Trophoblast cell (in vitro differentiated cells and primary cell): ENCODE data around the gene MNT.

Experiments used
- DNase-seq, 2 donors: peaks; one replicate each; pipeline ENCODE4 v3.0.0-alpha.2; 2016
- H2AFZ ChIP-seq: 2 replicates; pipeline ENCODE4 v1.6.1; 2013; ENCODE audit warnings: low read length, moderate library complexity, mild to moderate bottlenecking; ENCODE audit not compliant: insufficient read depth, poor library complexity
- H2AK5ac ChIP-seq: 2 replicates; pipeline ENCODE4 v1.6.1; 2013; ENCODE audit warnings: mild to moderate bottlenecking, low read length
- H2BK120ac ChIP-seq: 2 replicates; pipeline ENCODE4 v1.6.1; 2013; ENCODE audit warnings: low read length, mild to moderate bottlenecking, moderate library complexity; ENCODE audit not compliant: insufficient read depth, poor library complexity
- H2BK12ac ChIP-seq: 2 replicates; pipeline ENCODE4 v1.6.1; 2013; ENCODE audit warnings: mild to moderate bottlenecking, low read length, moderate library complexity
- H2BK5ac ChIP-seq: 2 replicates; pipeline ENCODE4 v1.6.1; 2013; ENCODE audit warnings: low read length, low read depth, moderate library complexity, mild to moderate bottlenecking; ENCODE audit not compliant: poor library complexity
- H3K14ac ChIP-seq: 2 replicates; pipeline ENCODE4 v1.6.1; 2013; ENCODE audit warnings: mild to moderate bottlenecking, low read length
- H3K18ac ChIP-seq: 2 replicates; pipeline ENCODE4 v1.6.1; 2013; ENCODE audit warnings: mild to moderate bottlenecking, low read length
- H3K23ac ChIP-seq: 2 replicates; pipeline ENCODE4 v1.6.1; 2013; ENCODE audit warnings: low read length
- H3K27ac ChIP-seq: 2 replicates; pipeline ENCODE4 v1.5.1; 2013; ENCODE audit warnings: low read depth, mild to moderate bottlenecking, inconsistent platforms, low read length, moderate library complexity
- H3K27me3 ChIP-seq: 2 replicates; pipeline ENCODE4 v1.6.1; 2013; ENCODE audit warnings: inconsistent platforms, mild to moderate bottlenecking, low read length, moderate library complexity; ENCODE audit not compliant: insufficient read depth
- H3K36me3 ChIP-seq, 2 experiments: 1 replicate in 1 of 2; 2 replicates in 1 of 2; pipeline ENCODE4 v1.6.1; 2013; ENCODE audit warnings: low read length in 2 of 2, mild to moderate bottlenecking in 2 of 2, moderate library complexity in 1 of 2; ENCODE audit not compliant: insufficient read depth in 2 of 2, control insufficient read depth in 1 of 2
- H3K4ac ChIP-seq: 2 replicates; pipeline ENCODE4 v1.6.1; 2013; ENCODE audit warnings: low read depth, mild to moderate bottlenecking, low read length, moderate library complexity
- H3K4me1 ChIP-seq, 2 experiments: 1 replicate in 1 of 2; 2 replicates in 1 of 2; pipeline ENCODE4 v1.6.1; 2013; ENCODE audit warnings: low read length in 2 of 2, mild to moderate bottlenecking in 2 of 2, moderate library complexity in 1 of 2; ENCODE audit not compliant: insufficient read depth in 2 of 2, control insufficient read depth in 1 of 2
- H3K4me2 ChIP-seq: 2 replicates; pipeline ENCODE4 v1.6.1; 2013; ENCODE audit warnings: inconsistent platforms, mild to moderate bottlenecking, low read length, moderate library complexity
- H3K4me3 ChIP-seq: 2 replicates; pipeline ENCODE4 v1.5.1; 2013; ENCODE audit warnings: mild to moderate bottlenecking, low read depth, low read length, inconsistent platforms
- H3K79me1 ChIP-seq: one replicate; pipeline ENCODE4 v1.6.1; 2013; ENCODE audit warnings: low read length
- H3K79me2 ChIP-seq: 2 replicates; pipeline ENCODE4 v1.6.1; 2013; ENCODE audit warnings: low read length, mild to moderate bottlenecking; ENCODE audit not compliant: control insufficient read depth, insufficient read depth, poor library complexity
- H3K9ac ChIP-seq: 2 replicates; pipeline ENCODE4 v1.6.1; 2013; ENCODE audit warnings: mild to moderate bottlenecking, low read length
- H3K9me3 ChIP-seq: 2 replicates; pipeline ENCODE4 v1.6.1; 2013; ENCODE audit warnings: low read depth, mild to moderate bottlenecking, control low read depth, inconsistent platforms, low read length; ENCODE audit not compliant: insufficient read depth
- H4K12ac ChIP-seq: 2 replicates; pipeline ENCODE4 v1.6.1; 2013; ENCODE audit warnings: low read depth, mild to moderate bottlenecking, low read length, moderate library complexity
- H4K8ac ChIP-seq: 2 replicates; pipeline ENCODE4 v1.6.1; 2013; ENCODE audit warnings: low read depth, mild to moderate bottlenecking, low read length, moderate library complexity
- H4K91ac ChIP-seq: one replicate; pipeline ENCODE4 v1.6.1; 2013; ENCODE audit warnings: low read depth, mild to moderate bottlenecking, low read length, moderate library complexity
- WGBS: extraction: QIAGEN DNeasy Blood & Tissue Kit; methylation state at CpG from one replicate; pipeline ENCODE4 v1.1.7; 2013; ENCODE audit warnings: missing lambda C conversion rate; ENCODE audit not compliant: insufficient read length, insufficient coverage; ENCODE audit errors: extremely low coverage; 5-methylcytosine and 5-hydroxymethylcytosine counted together

MNT gene

GRCh38 chr17:2445638-2446037 is 44.8 kb upstream of the MNT start:
- H3K14ac ChIP-seq, result no peak overlapping the region
- H2BK12ac ChIP-seq, result no peak overlapping the region
- H4K12ac ChIP-seq, result no peak overlapping the region
- no peak overlapping the region for H4K8ac ChIP-seq
- no peak overlapping the region for H2BK120ac ChIP-seq
- no peak overlapping the region for H3K23ac ChIP-seq
- H3K4me3 ChIP-seq, result no peak overlapping the region
- no peak overlapping the region for H2AFZ ChIP-seq
- H3K4ac ChIP-seq, result no peak overlapping the region
- H2BK5ac ChIP-seq, result no peak overlapping the region
- no peak overlapping the region for H3K9ac ChIP-seq
- H3K9me3 ChIP-seq, result no peaks in the 10 kb centered on the region
- H3K36me3 ChIP-seq, result peaks cover 5 to 9% of the 10 kb centered on the region in 2 experiments
- H3K79me2 ChIP-seq, result no peaks in the 10 kb centered on the region
- no peak overlapping the region for H3K4me2 ChIP-seq
- no peak overlapping the region for H3K18ac ChIP-seq
- H3K4me1 ChIP-seq, result no peaks in the 10 kb centered on the region
- no peaks in the 10 kb centered on the region for H3K27me3 ChIP-seq
- H3K27ac ChIP-seq, result no peak overlapping the region
- WGBS, result no CpG with 5 or more reads among the region's 1 CpG
- no peak overlapping the region for H2AK5ac ChIP-seq
- no peak overlapping the region for H4K91ac ChIP-seq
- H3K79me1 ChIP-seq, result no peaks in the 10 kb centered on the region
- DNase-seq, result no peak

GRCh38 chr17:2444382-2444781 is 43.5 kb upstream of the MNT start:
- no peak overlapping the region for H3K27ac ChIP-seq
- H3K79me2 ChIP-seq, result no peaks in the 10 kb centered on the region
- no peak overlapping the region for H3K4me2 ChIP-seq
- no peak for DNase-seq
- no peak overlapping the region for H2BK120ac ChIP-seq
- H2BK5ac ChIP-seq, result no peak overlapping the region
- H3K36me3 ChIP-seq, result peaks cover 5 to 13% of the 10 kb centered on the region in 2 experiments
- no peak overlapping the region for H3K18ac ChIP-seq
- H3K9ac ChIP-seq, result no peak overlapping the region
- H2BK12ac ChIP-seq, result no peak overlapping the region
- no peak overlapping the region for H2AK5ac ChIP-seq
- H3K27me3 ChIP-seq, result no peaks in the 10 kb centered on the region
- no peak overlapping the region for H2AFZ ChIP-seq
- H4K12ac ChIP-seq, result no peak overlapping the region
- H3K14ac ChIP-seq, result no peak overlapping the region
- no peak overlapping the region for H3K4me3 ChIP-seq
- no peak overlapping the region for H3K23ac ChIP-seq
- no peak overlapping the region for H3K4ac ChIP-seq
- H4K91ac ChIP-seq, result no peak overlapping the region
- H3K79me1 ChIP-seq, result no peaks in the 10 kb centered on the region
- H3K9me3 ChIP-seq, result no peaks in the 10 kb centered on the region
- whole genome bisulfite sequencing, result no CpG with 5 or more reads among the region's 8 CpGs
- H4K8ac ChIP-seq, result no peak overlapping the region
- no peaks in the 10 kb centered on the region for H3K4me1 ChIP-seq

- WGBS, result no CpG with 5 or more reads among the region's 3 CpGs
- no peak overlapping the region for H3K4me2 ChIP-seq
Measured at GRCh38 chr17:2442166-2442565, 41.3 kb upstream of the MNT start.

GRCh38 chr17:2440930-2441329 is 40.1 kb upstream of the MNT start:
- WGBS, result no CpG with 5 or more reads among the region's 4 CpGs
- no peak overlapping the region for H3K4ac ChIP-seq
- H4K91ac ChIP-seq, result no peak overlapping the region
- no peak overlapping the region for H4K12ac ChIP-seq
- no peak overlapping the region for H2AFZ ChIP-seq
- H2BK120ac ChIP-seq, result no peak overlapping the region
- no peaks in the 10 kb centered on the region for H3K79me1 ChIP-seq
- H3K4me3 ChIP-seq, result no peak overlapping the region
- H3K4me2 ChIP-seq, result no peak overlapping the region
- H3K9me3 ChIP-seq, result no peaks in the 10 kb centered on the region
- H4K8ac ChIP-seq, result no peak overlapping the region
- DNase-seq, result no peak
- H3K79me2 ChIP-seq, result no peaks in the 10 kb centered on the region
- no peak overlapping the region for H2BK5ac ChIP-seq
- no peak overlapping the region for H3K14ac ChIP-seq
- H3K27ac ChIP-seq, result no peak overlapping the region
- no peaks in the 10 kb centered on the region for H3K27me3 ChIP-seq
- peaks cover 17 to 25% of the 10 kb centered on the region in 2 experiments for H3K36me3 ChIP-seq
- H3K18ac ChIP-seq, result no peak overlapping the region
- no peak overlapping the region for H3K9ac ChIP-seq
- no peak overlapping the region for H2BK12ac ChIP-seq
- H2AK5ac ChIP-seq, result no peak overlapping the region
- H3K4me1 ChIP-seq, result no peaks in the 10 kb centered on the region
- H3K23ac ChIP-seq, result no peak overlapping the region

More at GRCh38 chr17:2442166-2442565, 41.3 kb upstream of the MNT start:
- Histone ChIP-seq H3K4me1 (no peaks in the 10 kb centered on the region), H3K14ac (no peak overlapping the region), H3K27me3 (no peaks in the 10 kb centered on the region), H4K8ac (no peak overlapping the region), H3K79me1 (no peaks in the 10 kb centered on the region), H3K23ac (no peak overlapping the region), H3K4me3 (no peak overlapping the region), H3K36me3 (peaks cover 15 to 17% of the 10 kb centered on the region in 2 experiments), H2BK5ac (no peak overlapping the region), H3K27ac (no peak overlapping the region), H3K18ac (no peak overlapping the region), H3K4ac (no peak overlapping the region), H3K9me3 (no peaks in the 10 kb centered on the region), H3K9ac (no peak overlapping the region), H4K91ac (no peak overlapping the region), H2BK120ac (no peak overlapping the region), H3K79me2 (no peaks in the 10 kb centered on the region), H4K12ac (no peak overlapping the region), H2AK5ac (no peak overlapping the region), H2AFZ (no peak overlapping the region), H2BK12ac (no peak overlapping the region)
- no peak for DNase-seq
